HEK293 (cell line): ENCODE data around the gene MAN1B1.

ENCODE experiments used
- YY2 ChIP-seq: fragments of 450-650 bp; formaldehyde crosslinking; IDR thresholded peaks from 2 replicates; pipeline ENCODE4 v1.5.1; 2016; ENCODE audit warnings: missing biosample characterization, missing genetic modification characterization
- ZFP41 ChIP-seq: fragments of 450-650 bp; formaldehyde crosslinking; IDR thresholded peaks from 2 replicates; pipeline ENCODE4 v1.5.1; 2016; ENCODE audit warnings: missing biosample characterization, missing genetic modification characterization, borderline replicate concordance
- ZNF112 ChIP-seq: fragments of 450-650 bp; formaldehyde crosslinking; IDR thresholded peaks from 2 replicates; pipeline ENCODE4 v1.5.0; 2017; ENCODE audit warnings: missing biosample characterization, missing genetic modification characterization
- ZNF133 ChIP-seq: fragments of 450-650 bp; formaldehyde crosslinking; IDR thresholded peaks from 2 replicates; pipeline ENCODE4 v1.5.1; 2016; ENCODE audit warnings: missing biosample characterization, missing genetic modification characterization
- ZNF311 ChIP-seq: fragments of 450-650 bp; formaldehyde crosslinking; IDR thresholded peaks from 2 replicates; pipeline ENCODE4 v1.5.1; 2017; ENCODE audit warnings: missing biosample characterization, missing genetic modification characterization, borderline replicate concordance
- TF ChIP-seq, protein P1 (sequence below): fragments of 450-650 bp; formaldehyde crosslinking; IDR thresholded peaks from 2 replicates; pipeline ENCODE4 v1.5.1; 2016; ENCODE audit warnings: missing biosample characterization, missing genetic modification characterization
- TF ChIP-seq, protein P2 (sequence below): fragments of 450-650 bp; IDR thresholded peaks from 2 replicates; pipeline ENCODE4 v1.5.1; 2018; ENCODE audit warnings: missing biosample characterization, mild to moderate bottlenecking, missing genetic modification characterization
- TF ChIP-seq, protein P3 (sequence below): fragments of 450-650 bp; formaldehyde crosslinking; IDR thresholded peaks from 2 replicates; pipeline ENCODE4 v1.5.1; 2016; ENCODE audit warnings: missing biosample characterization, missing genetic modification characterization
- TF ChIP-seq, protein P4 (sequence below): fragments of 450-650 bp; formaldehyde crosslinking; IDR thresholded peaks from 2 replicates; pipeline ENCODE4 v1.5.1; 2016; ENCODE audit warnings: missing biosample characterization, missing genetic modification characterization, low read depth
- TF ChIP-seq, protein P5 (sequence below): fragments of 450-650 bp; formaldehyde crosslinking; IDR thresholded peaks from 2 replicates; pipeline ENCODE4 v1.5.1; 2016; ENCODE audit warnings: missing biosample characterization, missing genetic modification characterization

DNA sequence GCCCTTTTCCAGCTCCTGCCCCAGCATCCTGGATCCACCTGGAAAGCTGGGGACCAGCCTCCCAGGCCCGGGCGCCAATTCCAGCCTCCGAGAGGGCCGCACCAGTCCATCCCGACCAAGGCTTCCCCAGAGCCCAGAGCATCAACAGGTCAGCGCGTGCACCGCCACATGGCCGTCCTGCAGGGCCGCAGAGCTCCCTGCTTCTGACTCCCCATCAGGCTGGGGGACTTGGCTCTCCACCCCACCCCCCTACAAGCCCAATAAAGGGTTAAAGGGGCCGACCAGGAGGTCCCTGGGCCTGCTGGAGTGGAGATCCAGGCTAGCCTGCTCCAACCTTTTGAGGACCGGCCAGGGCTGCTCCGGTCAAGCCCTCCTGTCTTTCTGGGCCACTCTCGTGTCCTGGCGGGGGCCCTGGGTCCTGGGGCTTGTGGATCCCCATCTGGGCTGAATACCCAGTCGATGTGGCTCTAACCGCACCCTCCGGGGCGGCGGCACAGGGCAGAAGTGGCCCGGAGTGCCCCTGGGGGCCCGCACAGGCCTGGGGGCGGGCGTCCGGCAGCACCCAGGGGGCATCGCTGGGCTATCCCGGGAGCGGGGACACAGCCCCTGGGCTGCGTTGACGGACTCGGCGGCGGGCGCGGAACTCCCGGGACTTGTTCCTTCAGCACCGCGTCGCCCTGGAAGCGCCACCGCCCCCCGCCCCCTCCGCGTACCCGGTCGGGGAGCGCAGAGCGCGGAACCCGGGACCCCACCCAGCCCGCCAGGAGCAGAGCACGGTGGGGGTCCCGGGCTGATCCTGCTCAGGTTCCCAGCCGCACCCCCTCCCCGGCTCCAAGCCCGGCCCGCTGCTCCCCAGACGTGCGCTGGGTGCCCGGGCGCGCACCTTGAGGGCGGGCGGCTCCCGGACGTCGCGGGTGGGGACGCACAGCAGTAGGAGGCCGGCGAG is 33.5 kb upstream of the MAN1B1 start:
- TF ChIP-seq, protein P1, sequence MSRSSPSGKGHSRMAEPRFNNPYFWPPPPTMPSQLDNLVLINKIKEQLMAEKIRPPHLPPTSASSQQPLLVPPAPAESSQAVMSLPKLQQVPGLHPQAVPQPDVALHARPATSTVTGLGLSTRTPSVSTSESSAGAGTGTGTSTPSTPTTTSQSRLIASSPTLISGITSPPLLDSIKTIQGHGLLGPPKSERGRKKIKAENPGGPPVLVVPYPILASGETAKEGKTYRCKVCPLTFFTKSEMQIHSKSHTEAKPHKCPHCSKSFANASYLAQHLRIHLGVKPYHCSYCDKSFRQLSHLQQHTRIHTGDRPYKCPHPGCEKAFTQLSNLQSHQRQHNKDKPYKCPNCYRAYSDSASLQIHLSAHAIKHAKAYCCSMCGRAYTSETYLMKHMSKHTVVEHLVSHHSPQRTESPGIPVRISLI (tag by site-specific recombination), result no peak
- TF ChIP-seq, protein P2, sequence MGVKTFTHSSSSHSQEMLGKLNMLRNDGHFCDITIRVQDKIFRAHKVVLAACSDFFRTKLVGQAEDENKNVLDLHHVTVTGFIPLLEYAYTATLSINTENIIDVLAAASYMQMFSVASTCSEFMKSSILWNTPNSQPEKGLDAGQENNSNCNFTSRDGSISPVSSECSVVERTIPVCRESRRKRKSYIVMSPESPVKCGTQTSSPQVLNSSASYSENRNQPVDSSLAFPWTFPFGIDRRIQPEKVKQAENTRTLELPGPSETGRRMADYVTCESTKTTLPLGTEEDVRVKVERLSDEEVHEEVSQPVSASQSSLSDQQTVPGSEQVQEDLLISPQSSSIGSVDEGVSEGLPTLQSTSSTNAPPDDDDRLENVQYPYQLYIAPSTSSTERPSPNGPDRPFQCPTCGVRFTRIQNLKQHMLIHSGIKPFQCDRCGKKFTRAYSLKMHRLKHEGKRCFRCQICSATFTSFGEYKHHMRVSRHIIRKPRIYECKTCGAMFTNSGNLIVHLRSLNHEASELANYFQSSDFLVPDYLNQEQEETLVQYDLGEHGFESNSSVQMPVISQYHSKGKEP (tag by site-specific recombination), result no peak
- no peak for TF ChIP-seq ZNF133
- TF ChIP-seq, protein P3, sequence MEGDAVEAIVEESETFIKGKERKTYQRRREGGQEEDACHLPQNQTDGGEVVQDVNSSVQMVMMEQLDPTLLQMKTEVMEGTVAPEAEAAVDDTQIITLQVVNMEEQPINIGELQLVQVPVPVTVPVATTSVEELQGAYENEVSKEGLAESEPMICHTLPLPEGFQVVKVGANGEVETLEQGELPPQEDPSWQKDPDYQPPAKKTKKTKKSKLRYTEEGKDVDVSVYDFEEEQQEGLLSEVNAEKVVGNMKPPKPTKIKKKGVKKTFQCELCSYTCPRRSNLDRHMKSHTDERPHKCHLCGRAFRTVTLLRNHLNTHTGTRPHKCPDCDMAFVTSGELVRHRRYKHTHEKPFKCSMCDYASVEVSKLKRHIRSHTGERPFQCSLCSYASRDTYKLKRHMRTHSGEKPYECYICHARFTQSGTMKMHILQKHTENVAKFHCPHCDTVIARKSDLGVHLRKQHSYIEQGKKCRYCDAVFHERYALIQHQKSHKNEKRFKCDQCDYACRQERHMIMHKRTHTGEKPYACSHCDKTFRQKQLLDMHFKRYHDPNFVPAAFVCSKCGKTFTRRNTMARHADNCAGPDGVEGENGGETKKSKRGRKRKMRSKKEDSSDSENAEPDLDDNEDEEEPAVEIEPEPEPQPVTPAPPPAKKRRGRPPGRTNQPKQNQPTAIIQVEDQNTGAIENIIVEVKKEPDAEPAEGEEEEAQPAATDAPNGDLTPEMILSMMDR (tag by site-specific recombination), result no peak
- TF ChIP-seq ZNF311 (tag by site-specific recombination), result no peak
- TF ChIP-seq, protein P4, sequence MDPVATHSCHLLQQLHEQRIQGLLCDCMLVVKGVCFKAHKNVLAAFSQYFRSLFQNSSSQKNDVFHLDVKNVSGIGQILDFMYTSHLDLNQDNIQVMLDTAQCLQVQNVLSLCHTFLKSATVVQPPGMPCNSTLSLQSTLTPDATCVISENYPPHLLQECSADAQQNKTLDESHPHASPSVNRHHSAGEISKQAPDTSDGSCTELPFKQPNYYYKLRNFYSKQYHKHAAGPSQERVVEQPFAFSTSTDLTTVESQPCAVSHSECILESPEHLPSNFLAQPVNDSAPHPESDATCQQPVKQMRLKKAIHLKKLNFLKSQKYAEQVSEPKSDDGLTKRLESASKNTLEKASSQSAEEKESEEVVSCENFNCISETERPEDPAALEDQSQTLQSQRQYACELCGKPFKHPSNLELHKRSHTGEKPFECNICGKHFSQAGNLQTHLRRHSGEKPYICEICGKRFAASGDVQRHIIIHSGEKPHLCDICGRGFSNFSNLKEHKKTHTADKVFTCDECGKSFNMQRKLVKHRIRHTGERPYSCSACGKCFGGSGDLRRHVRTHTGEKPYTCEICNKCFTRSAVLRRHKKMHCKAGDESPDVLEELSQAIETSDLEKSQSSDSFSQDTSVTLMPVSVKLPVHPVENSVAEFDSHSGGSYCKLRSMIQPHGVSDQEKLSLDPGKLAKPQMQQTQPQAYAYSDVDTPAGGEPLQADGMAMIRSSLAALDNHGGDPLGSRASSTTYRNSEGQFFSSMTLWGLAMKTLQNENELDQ, result no peak
- TF ChIP-seq ZNF112 (tag by site-specific recombination), result no peak
- TF ChIP-seq YY2 (tag by site-specific recombination), result no peak
- TF ChIP-seq, protein P5, sequence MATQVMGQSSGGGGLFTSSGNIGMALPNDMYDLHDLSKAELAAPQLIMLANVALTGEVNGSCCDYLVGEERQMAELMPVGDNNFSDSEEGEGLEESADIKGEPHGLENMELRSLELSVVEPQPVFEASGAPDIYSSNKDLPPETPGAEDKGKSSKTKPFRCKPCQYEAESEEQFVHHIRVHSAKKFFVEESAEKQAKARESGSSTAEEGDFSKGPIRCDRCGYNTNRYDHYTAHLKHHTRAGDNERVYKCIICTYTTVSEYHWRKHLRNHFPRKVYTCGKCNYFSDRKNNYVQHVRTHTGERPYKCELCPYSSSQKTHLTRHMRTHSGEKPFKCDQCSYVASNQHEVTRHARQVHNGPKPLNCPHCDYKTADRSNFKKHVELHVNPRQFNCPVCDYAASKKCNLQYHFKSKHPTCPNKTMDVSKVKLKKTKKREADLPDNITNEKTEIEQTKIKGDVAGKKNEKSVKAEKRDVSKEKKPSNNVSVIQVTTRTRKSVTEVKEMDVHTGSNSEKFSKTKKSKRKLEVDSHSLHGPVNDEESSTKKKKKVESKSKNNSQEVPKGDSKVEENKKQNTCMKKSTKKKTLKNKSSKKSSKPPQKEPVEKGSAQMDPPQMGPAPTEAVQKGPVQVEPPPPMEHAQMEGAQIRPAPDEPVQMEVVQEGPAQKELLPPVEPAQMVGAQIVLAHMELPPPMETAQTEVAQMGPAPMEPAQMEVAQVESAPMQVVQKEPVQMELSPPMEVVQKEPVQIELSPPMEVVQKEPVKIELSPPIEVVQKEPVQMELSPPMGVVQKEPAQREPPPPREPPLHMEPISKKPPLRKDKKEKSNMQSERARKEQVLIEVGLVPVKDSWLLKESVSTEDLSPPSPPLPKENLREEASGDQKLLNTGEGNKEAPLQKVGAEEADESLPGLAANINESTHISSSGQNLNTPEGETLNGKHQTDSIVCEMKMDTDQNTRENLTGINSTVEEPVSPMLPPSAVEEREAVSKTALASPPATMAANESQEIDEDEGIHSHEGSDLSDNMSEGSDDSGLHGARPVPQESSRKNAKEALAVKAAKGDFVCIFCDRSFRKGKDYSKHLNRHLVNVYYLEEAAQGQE (tag by site-specific recombination), result no peak
- no peak for TF ChIP-seq ZFP41
